Activated CD4-positive, alpha-beta T cell treated with anti-CD3 and anti-CD28 coated beads for 4 hours (primary cell): ENCODE data around the gene DROSHA.

Experiments
- DNase-seq, 2 donors: peaks; one replicate each; pipeline ENCODE4 v3.0.0-alpha.2; 2020

DROSHA gene

GRCh38 chr5:31459594-31459993 is 72.3 kb downstream of the DROSHA start:
- DNase-seq: no peak

GRCh38 chr5:31455172-31455571 is 76.7 kb downstream of the DROSHA start:
- DNase-seq: no peak

GRCh38 chr5:31453522-31453921 is 78.4 kb downstream of the DROSHA start:
- no peak for DNase-seq

- no peak for DNase-seq
Measured at GRCh38 chr5:31452314-31452713, 79.6 kb downstream of the DROSHA start.

GRCh38 chr5:31449962-31450361 is 81.9 kb downstream of the DROSHA start:
- no peak for DNase-seq

- DNase-seq: no peak
Measured at GRCh38 chr5:31449174-31449573, 82.7 kb downstream of the DROSHA start.

- no peak for DNase-seq
Measured at GRCh38 chr5:31445041-31445600, 86.8 kb downstream of the DROSHA start.

GRCh38 chr5:31443572-31443971 is 88.3 kb downstream of the DROSHA start:
- DNase-seq: no peak

GRCh38 chr5:31442058-31442745 is 89.7 kb downstream of the DROSHA start:
- DNase-seq: no peak

GRCh38 chr5:31436851-31437250 is 95.0 kb downstream of the DROSHA start:
- DNase-seq: no peak

- no peak for DNase-seq
Measured at GRCh38 chr5:31435730-31436129, 96.2 kb downstream of the DROSHA start.

- DNase-seq: no peak
Measured at GRCh38 chr5:31434898-31435297, 97.0 kb downstream of the DROSHA start.

GRCh38 chr5:31433229-31433628 is 98.7 kb downstream of the DROSHA start:
- no peak for DNase-seq

- DNase-seq: no peak
Measured at GRCh38 chr5:31427724-31428309, 104.1 kb downstream of the DROSHA start.

- DNase-seq: no peak
Measured at GRCh38 chr5:31427013-31427723, 104.7 kb downstream of the DROSHA start.

- no peak for DNase-seq
Measured at GRCh38 chr5:31421806-31422586, 109.9 kb downstream of the DROSHA start.

GRCh38 chr5:31417512-31417911 is 114.4 kb downstream of the DROSHA start:
- no peak for DNase-seq

- no peak for DNase-seq
Measured at GRCh38 chr5:31416547-31416946, 115.3 kb downstream of the DROSHA start.

GRCh38 chr5:31415960-31416359 is 115.9 kb downstream of the DROSHA start:
- no peak for DNase-seq

GRCh38 chr5:31415009-31415923 is 116.6 kb downstream of the DROSHA start:
- no peak for DNase-seq

GRCh38 chr5:31413030-31413812 is 118.7 kb downstream of the DROSHA start:
- DNase-seq: no peak
